Suprapubic skin (tissue), 4 donors: ENCODE measurements around the gene SRRM2. TPM values are rescaled to one million over a fixed set of nuclear protein-coding genes. Genes with fewer than 3 reads are reported as not detected.

ENCODE experiments used
- DNase-seq, 2 donors: peaks; one replicate each; pipeline ENCODE4 v3.0.0-alpha.2; 2019; ENCODE audit warnings: low spot score in 2 of 2
- H3K27ac ChIP-seq: fragments of 200-600 bp; sonication (generic); one replicate; pipeline ENCODE4 v1.5.1; 2019
- H3K27me3 ChIP-seq: fragments of 200-600 bp; sonication (generic); one replicate; pipeline ENCODE4 v1.5.1; 2019
- H3K36me3 ChIP-seq: fragments of 200-600 bp; sonication (generic); one replicate; pipeline ENCODE4 v1.5.1; 2019
- H3K4me1 ChIP-seq: fragments of 200-600 bp; sonication (generic); one replicate; pipeline ENCODE4 v1.5.1; 2019
- H3K4me3 ChIP-seq: fragments of 200-600 bp; sonication (generic); one replicate; pipeline ENCODE4 v1.5.1; 2019; ENCODE audit warnings: mild to moderate bottlenecking
- H3K9me3 ChIP-seq: fragments of 200-600 bp; sonication (generic); one replicate; pipeline ENCODE4 v1.5.1; 2019
- CTCF ChIP-seq, 2 donors: fragments of 200-600 bp in 1 of 2; fragments of 450-650 bp in 1 of 2; sonication (generic) in 1 of 2; IDR thresholded peaks; one replicate each; pipeline ENCODE4 v1.5.1; 2016 to 2019; ENCODE audit warnings: antibody characterized with exemption in 2 of 2, mild to moderate bottlenecking in 1 of 2, moderate library complexity in 1 of 2
- EP300 ChIP-seq: sonication (generic); formaldehyde crosslinking; IDR thresholded peaks from one replicate; pipeline ENCODE4 v1.6.1; 2017; ENCODE audit warnings: antibody characterized with exemption
- POLR2A ChIP-seq, 2 donors: fragments of 450-650 bp; IDR thresholded peaks; one replicate each; pipeline ENCODE4 v1.6.1; 2017; ENCODE audit warnings: antibody characterized with exemption in 2 of 2, mild to moderate bottlenecking in 2 of 2, moderate library complexity in 2 of 2
- POLR2AphosphoS5 ChIP-seq, 3 donors: sonication (generic); formaldehyde crosslinking; IDR thresholded peaks; one replicate each; pipeline ENCODE4 v1.6.1; 2017; ENCODE audit warnings: antibody characterized with exemption in 3 of 3
- WGBS: methylation state at CpG from one replicate; pipeline ENCODE4 v1.1.5; 2018; 5-methylcytosine and 5-hydroxymethylcytosine counted together
- total RNA-seq, 4 donors: library from RNA; depleted of rRNA; stranded (reverse); fragments of >200 nt; gene quantifications; one replicate each; pipeline ENCODE4 v1.1.0, GENCODE V29; 2016

Gene SRRM2
- total RNA-seq, 4 donors from 2014 or later, result 484 to 1,595 (median 654) TPM

GRCh38 chr16:2761472-2761871, 9.0 kb downstream of the SRRM2 start:
- Histone ChIP-seq H3K4me1 (peaks cover 8% of the 10 kb centered on the region), H3K9me3 (no peaks in the 10 kb centered on the region), H3K36me3 (peaks cover 97% of the 10 kb centered on the region), H3K27me3 (no peaks in the 10 kb centered on the region), H3K4me3 (no peak overlapping the region), H3K27ac (no peak overlapping the region)
- TF ChIP-seq POLR2A (IDR thresholded peaks at IDR 0.05) (no peak), EP300 (no peak), POLR2AphosphoS5 (IDR thresholded peaks at IDR 0.05) (no peak)
- DNase-seq, result no peak
- 97% methylated on average over 10 of the region's 10 CpGs for WGBS

- peaks cover 4% of the 10 kb centered on the region for H3K4me1 ChIP-seq
- no peak overlapping the region for H3K4me3 ChIP-seq
- WGBS, result 98% methylated on average over 23 of the region's 42 CpGs
- TF ChIP-seq CTCF (IDR thresholded peaks at IDR 0.05) (no peak), POLR2A (IDR thresholded peaks at IDR 0.05) (no peak), EP300 (no peak), POLR2AphosphoS5 (IDR thresholded peaks at IDR 0.05) (no peak)
- H3K27me3 ChIP-seq, result no peaks in the 10 kb centered on the region
- peaks cover 97% of the 10 kb centered on the region for H3K36me3 ChIP-seq
- no peaks in the 10 kb centered on the region for H3K9me3 ChIP-seq
- no peak overlapping the region for H3K27ac ChIP-seq
- DNase-seq, result no peak
Measured at GRCh38 chr16:2761886-2762583, 9.6 kb downstream of the SRRM2 start.

GRCh38 chr16:2762711-2763110, 10.3 kb downstream of the SRRM2 start:
- H3K4me1 ChIP-seq, result peaks cover 5% of the 10 kb centered on the region
- H3K27me3 ChIP-seq, result no peaks in the 10 kb centered on the region
- no peak for DNase-seq
- 98% methylated on average over 13 of the region's 13 CpGs for WGBS
- H3K4me3 ChIP-seq, result no peak overlapping the region
- TF ChIP-seq POLR2A (IDR thresholded peaks at IDR 0.05) (no peak), CTCF (IDR thresholded peaks at IDR 0.05) (no peak), EP300 (no peak), POLR2AphosphoS5 (IDR thresholded peaks at IDR 0.05) (no peak)
- H3K9me3 ChIP-seq, result no peaks in the 10 kb centered on the region
- H3K36me3 ChIP-seq, result peaks cover 99% of the 10 kb centered on the region
- no peak overlapping the region for H3K27ac ChIP-seq

GRCh38 chr16:2763173-2763572, 10.7 kb downstream of the SRRM2 start:
- WGBS, result 88% methylated on average over 6 of the region's 6 CpGs
- TF ChIP-seq EP300 (no peak), POLR2AphosphoS5 (IDR thresholded peaks at IDR 0.05) (no peak), POLR2A (IDR thresholded peaks at IDR 0.05) (no peak), CTCF (IDR thresholded peaks at IDR 0.05) (no peak)
- H3K36me3 ChIP-seq, result peaks cover 99% of the 10 kb centered on the region
- H3K9me3 ChIP-seq, result no peaks in the 10 kb centered on the region
- H3K4me1 ChIP-seq, result peaks cover 9% of the 10 kb centered on the region
- no peak overlapping the region for H3K27ac ChIP-seq
- no peak for DNase-seq
- no peaks in the 10 kb centered on the region for H3K27me3 ChIP-seq
- H3K4me3 ChIP-seq, result no peak overlapping the region

GRCh38 chr16:2764718-2765117, 12.3 kb downstream of the SRRM2 start:
- DNase-seq, result no peak
- Histone ChIP-seq H3K27me3 (no peaks in the 10 kb centered on the region), H3K27ac (no peak overlapping the region), H3K36me3 (peaks cover 99% of the 10 kb centered on the region), H3K4me1 (peaks cover 25% of the 10 kb centered on the region), H3K4me3 (no peak overlapping the region), H3K9me3 (no peaks in the 10 kb centered on the region)
- 95% methylated on average over 9 of the region's 9 CpGs for WGBS
- TF ChIP-seq POLR2AphosphoS5 (IDR thresholded peaks at IDR 0.05), result no peak
- no peak for TF ChIP-seq CTCF (IDR thresholded peaks at IDR 0.05)
- TF ChIP-seq POLR2A (IDR thresholded peaks at IDR 0.05), result no peak
- TF ChIP-seq EP300, result no peak
